Measurements from ENCODE around the gene FNIP1. TPM values are rescaled to one million over a fixed set of nuclear protein-coding genes. Genes with fewer than 3 reads are reported as not detected.

FNIP1 gene
- total RNA-seq, 2 donors from 2014 or later = 52.9 to 54.7 TPM

- Histone ChIP-seq H3K4me1 (ENCODE audit: control insufficient read depth in 1 of 2, low read depth in 2 of 2) (peaks cover 13 to 36% of the 10 kb centered on the region in 2 donors), H3K4me3 (peak within 1 kb of the TSS; percentile 91), H3K27ac (peak within 1 kb of the TSS; percentile 99), H3K27me3 (replicated peaks; ENCODE audit: insufficient read depth) (no peaks in the 10 kb centered on the region), H3K36me3 (no peaks in the 10 kb centered on the region), H3K9me3 (no peaks in the 10 kb centered on the region)
- DNase-seq (ENCODE audit: low spot score) (peak; percentile 99), ATAC-seq (ENCODE audit: insufficient number of reproducible peaks, low FRiP score, low read depth) (peak; percentile 99)
- no peak for TF ChIP-seq CTCF (IDR thresholded peaks at IDR 0.05)
Observed at GRCh38 chr5:131634996-131635683, 161.7 kb downstream of the FNIP1 start, which contains the start of gene RAPGEF6. Gene RAPGEF6 (minus strand): TSS chr5:131635229. CDS start chr5:131635030, 199 bp downstream.

DNA sequence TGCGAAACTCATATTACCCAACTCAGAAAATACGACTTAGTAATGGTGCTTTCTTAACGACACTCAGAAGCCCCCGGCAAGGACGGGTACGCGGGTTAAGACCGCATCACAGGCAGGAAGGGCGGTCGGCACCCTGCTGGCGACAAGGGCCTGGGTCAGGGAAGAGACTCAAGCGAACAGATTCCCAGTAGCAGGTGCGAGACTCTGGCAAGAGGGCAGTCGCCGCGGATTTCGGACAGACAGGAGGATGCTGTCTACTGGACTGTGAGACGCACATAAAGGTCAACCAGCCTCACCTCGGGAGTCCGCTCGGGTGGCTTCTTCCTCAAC is 162.2 kb downstream of the FNIP1 start:
- peaks cover 13 to 38% of the 10 kb centered on the region in 2 donors for H3K4me1 ChIP-seq (ENCODE audit: control insufficient read depth in 1 of 2, low read depth in 2 of 2)
- no peaks in the 10 kb centered on the region for H3K36me3 ChIP-seq
- peak overlapping the region; percentile 93 to 94 for H3K27ac ChIP-seq
- no peaks in the 10 kb centered on the region for H3K27me3 ChIP-seq (replicated peaks; ENCODE audit: insufficient read depth)
- peak; percentile 27 for ATAC-seq (ENCODE audit: insufficient number of reproducible peaks, low FRiP score, low read depth)
- H3K9me3 ChIP-seq = no peaks in the 10 kb centered on the region
- peak overlapping the region; percentile 91 for H3K4me3 ChIP-seq
- no peak for TF ChIP-seq CTCF (IDR thresholded peaks at IDR 0.05)
- peak; percentile 15 for DNase-seq (ENCODE audit: low spot score)

DNA sequence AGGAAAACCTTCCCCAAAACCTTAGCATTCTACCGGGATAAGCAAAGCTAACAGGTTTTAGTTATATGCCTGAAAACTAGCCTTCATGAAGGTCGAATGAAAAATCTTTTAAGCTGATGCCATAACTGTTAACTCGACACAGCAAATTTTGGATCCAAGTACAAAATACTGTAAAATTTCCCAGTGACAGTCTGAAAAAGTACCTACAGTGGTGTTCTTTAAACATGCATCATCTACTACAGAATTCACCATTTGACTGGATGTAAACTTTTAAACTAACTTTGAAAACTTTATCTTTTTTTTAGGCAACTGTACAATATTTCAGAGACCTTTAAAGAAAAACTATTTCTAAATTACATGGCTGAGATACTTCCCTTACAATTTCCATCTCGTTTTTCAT is 162.6 kb downstream of the FNIP1 start:
- TF ChIP-seq CTCF (IDR thresholded peaks at IDR 0.05) = no peak
- ATAC-seq (ENCODE audit: insufficient number of reproducible peaks, low FRiP score, low read depth) = no peak
- Histone ChIP-seq H3K4me1 (ENCODE audit: control insufficient read depth in 1 of 2, low read depth in 2 of 2) (peaks cover 13 to 38% of the 10 kb centered on the region in 2 donors), H3K9me3 (no peaks in the 10 kb centered on the region), H3K27ac (peak overlapping the region; percentile 93 to 94), H3K27me3 (replicated peaks; ENCODE audit: insufficient read depth) (no peaks in the 10 kb centered on the region), H3K4me3 (peak overlapping the region; percentile 91), H3K36me3 (no peaks in the 10 kb centered on the region)
- DNase-seq (ENCODE audit: low spot score) = no peak

DNA sequence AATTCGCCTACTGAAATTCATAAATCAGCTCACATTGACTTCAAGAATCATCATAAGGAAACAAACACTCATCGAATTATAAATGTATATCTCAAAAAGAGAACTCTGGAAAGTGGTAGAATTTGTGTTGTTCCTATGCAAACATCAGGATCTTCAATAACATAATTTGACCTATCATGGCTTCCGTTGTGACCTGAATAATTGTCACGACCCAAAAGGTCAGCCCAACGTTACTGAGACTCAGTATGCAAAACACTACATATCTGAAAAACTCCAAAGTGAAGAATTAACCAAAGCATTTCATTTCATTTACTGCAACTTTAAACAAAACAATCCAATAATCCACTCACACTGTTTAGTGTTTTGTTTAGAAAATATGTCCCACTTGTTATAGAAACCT is 163.0 kb downstream of the FNIP1 start:
- no peak for TF ChIP-seq CTCF (IDR thresholded peaks at IDR 0.05)
- no peaks in the 10 kb centered on the region for H3K27me3 ChIP-seq (replicated peaks; ENCODE audit: insufficient read depth)
- peak overlapping the region in 1 of 2 donors; percentile 93 for H3K27ac ChIP-seq
- no peaks in the 10 kb centered on the region for H3K36me3 ChIP-seq
- H3K4me3 ChIP-seq = peak overlapping the region; percentile 91
- ATAC-seq (ENCODE audit: insufficient number of reproducible peaks, low FRiP score, low read depth) (no peak), DNase-seq (ENCODE audit: low spot score) (no peak)
- H3K4me1 ChIP-seq (ENCODE audit: control insufficient read depth in 1 of 2, low read depth in 2 of 2) = peaks cover 13 to 38% of the 10 kb centered on the region in 2 donors
- H3K9me3 ChIP-seq = no peaks in the 10 kb centered on the region

GRCh38 chr5:131630963-131631350 is 165.9 kb downstream of the FNIP1 start:
- H3K27ac ChIP-seq = no peak overlapping the region
- ATAC-seq (ENCODE audit: insufficient number of reproducible peaks, low FRiP score, low read depth) (no peak), DNase-seq (ENCODE audit: low spot score) (no peak)

More at GRCh38 chr5:131630963-131631350, 165.9 kb downstream of the FNIP1 start:
- Histone ChIP-seq H3K27me3 (replicated peaks; ENCODE audit: insufficient read depth) (no peaks in the 10 kb centered on the region), H3K4me3 (no peak overlapping the region), H3K9me3 (no peaks in the 10 kb centered on the region), H3K4me1 (ENCODE audit: control insufficient read depth in 1 of 2, low read depth in 2 of 2) (peaks cover 27 to 55% of the 10 kb centered on the region in 2 donors), H3K36me3 (no peaks in the 10 kb centered on the region)
- no peak for TF ChIP-seq CTCF (IDR thresholded peaks at IDR 0.05)
